Heart left ventricle (tissue), 16 donors: ENCODE results near the gene STK38L. TPM values are rescaled to one million over a fixed set of nuclear protein-coding genes. Genes with fewer than 3 reads are reported as not detected.

Experiments
- ATAC-seq, 4 donors: fragments of 200-7000 bp; cut with Tn5 transposase; one replicate each; pipeline ENCODE4 v1.9.1; 2020 to 2022; ENCODE audit warnings: moderate library complexity in 4 of 4, mild to moderate bottlenecking in 3 of 4, moderate number of reproducible peaks in 1 of 4
- DNase-seq, 5 donors: peaks; one replicate each; pipeline ENCODE4 v3.0.0-alpha.2; 2020
- H3K27ac ChIP-seq, 12 donors: fragments of 200-600 bp; sonication (generic) in 4 of 12; one replicate each; pipeline versions ENCODE4 v1.5.0 to v1.8.0; 2016 to 2022; ENCODE audit warnings: mild to moderate bottlenecking in 2 of 12
- H3K27me3 ChIP-seq, 9 donors: fragments of 200-600 bp; sonication (generic) in 2 of 9; one replicate each; pipeline versions ENCODE4 v1.5.1 to v1.8.0; 2016 to 2022; ENCODE audit warnings: mild to moderate bottlenecking in 3 of 9
- H3K36me3 ChIP-seq, 9 donors: fragments of 200-600 bp; sonication (generic) in 2 of 9; one replicate each; pipeline versions ENCODE4 v1.5.0 to v1.8.0; 2018 to 2022; ENCODE audit warnings: mild to moderate bottlenecking in 2 of 9
- H3K4me1 ChIP-seq, 12 donors: fragments of 200-600 bp; sonication (generic) in 4 of 12; one replicate each; pipeline versions ENCODE4 v1.5.0 to v1.8.0; 2016 to 2022; ENCODE audit warnings: mild to moderate bottlenecking in 3 of 12
- H3K4me3 ChIP-seq, 12 donors: fragments of 200-600 bp; sonication (generic) in 4 of 12; one replicate each; pipeline versions ENCODE4 v1.5.0 to v1.8.0; 2017 to 2022; ENCODE audit warnings: mild to moderate bottlenecking in 9 of 12, moderate library complexity in 4 of 12
- H3K9me3 ChIP-seq, 12 donors: fragments of 200-600 bp; sonication (generic) in 4 of 12; one replicate each; pipeline versions ENCODE4 v1.5.0 to v1.8.0; 2016 to 2022; ENCODE audit warnings: mild to moderate bottlenecking in 1 of 12
- CTCF ChIP-seq, 12 donors: fragments of 200-600 bp; sonication (generic) in 4 of 12; IDR thresholded peaks; one replicate each; pipeline versions ENCODE4 v1.5.0 to v1.8.0; 2018 to 2022; ENCODE audit warnings: antibody characterized with exemption in 12 of 12, mild to moderate bottlenecking in 5 of 12
- POLR2A ChIP-seq, 2 donors: fragments of 450-650 bp; IDR thresholded peaks; one replicate each; pipeline ENCODE4 v1.6.1; 2017; ENCODE audit warnings: antibody characterized with exemption in 2 of 2, mild to moderate bottlenecking in 2 of 2, moderate library complexity in 2 of 2
- WGBS, 4 donors: extraction: QIAGEN DNeasy Blood & Tissue Kit in 2 of 4; methylation state at CpG; one replicate each; pipeline versions ENCODE4 v1.1.5 to v1.1.7; 2013 to 2018; 5-methylcytosine and 5-hydroxymethylcytosine counted together
- intact Hi-C, 10 donors: fragments of 100-400 bp; cut with DNase I; formaldehyde crosslinking; loops; one replicate each; pipeline versions ENCODE4 v1.11.1 to v1.14.2; 2022
- polyA plus RNA-seq, 2 donors: library from polyadenylated mRNA; stranded (reverse); fragments of 200-250 nt; gene quantifications; one replicate each; pipeline ENCODE4 v1.2.3, GENCODE V29; 2013
- total RNA-seq, 9 donors: library from RNA; depleted of rRNA in 2 of 9; stranded (reverse); fragments of >200 nt in 2 of 9; fragmentation: NEBNext Ultra II Directional in 3 of 9; extraction: Animal tissue kit (Norgen Biotek cat#: 25700) in 3 of 9; gene quantifications; one replicate each; pipeline versions ENCODE4 v1.1.0 to v1.2.4, GENCODE V29; 2016 to 2023
- donor health status: ischemic (EF 13 %, LVEDD 7.1; RV severe dilation, severe dysfunction).
- donor health status: healthy with polysubstance abuse.
- donor health status: DM: no; HTN: yes; CAD: no.
- donor health status: DM: no; HTN: no; CAD: no.
- donor health status: ischemic (EF 25% LVEDD 6.9; RV normal size, moderate dysfunction).
- donor health status: ischemic (EF 25% LVEDD 5.7; RV mildly dilated, moderate dysfunction).
- donor health status: healthy.
- donor health status: DM: yes; HTN: yes; CAD: no.
- donor health status: ischemic (EF 35%, LVEDD 5.7; RV mildly dilated, moderate dysfunction).
- donor health status: nonischemic (EF 11% LVEDD 7.7; RV severe dilation, severe dysfunction).
- donor health status: DM: yes; HTN: yes; CAD: no.
- donor health status: PGD.
- donor health status: ischemic (EF 29% LVEDD 5.4; RV normal size, mild dysfunction).
- donor health status: nonischemic (EF 23%, LVEDD 6.1; RV moderate dilation, normal function).

The STK38L gene
- total and polyA plus RNA-seq, 11 donors: 21.1 to 142 (median 55.2) TPM

GRCh38 chr12:27272373-27273028 is 28.4 kb downstream of the STK38L start:
- Histone ChIP-seq H3K4me3 (peak overlapping the region in 1 of 12 donors; percentile 1), H3K36me3 (peaks cover 0 to 4% (median 0%) of the 10 kb centered on the region in 9 donors), H3K9me3 (peaks cover 0 to 10% (median 0%) of the 10 kb centered on the region in 12 donors), H3K4me1 (peaks cover 9 to 71% (median 52%) of the 10 kb centered on the region in 12 donors), H3K27me3 (no peaks in the 10 kb centered on the region), H3K27ac (peak overlapping the region in 11 of 12 donors; percentile 36 to 72 (median 62))
- 18 to 39% (median 28%) methylated on average over 2 of the region's 2 CpGs for WGBS, 4 donors
- intact Hi-C loops: no loop called here
- TF ChIP-seq POLR2A (IDR thresholded peaks at IDR 0.05): no peak
- TF ChIP-seq CTCF (IDR thresholded peaks at IDR 0.05): no peak
- ATAC-seq (peak; percentile 25 to 75 (median 41)), DNase-seq (no peak)

- WGBS, 4 donors: 73 to 80% (median 75%) methylated on average over 5 of the region's 5 CpGs
- DNase-seq (no peak), ATAC-seq (no peak)
- no peak for TF ChIP-seq CTCF (IDR thresholded peaks at IDR 0.05)
- no peak for TF ChIP-seq POLR2A (IDR thresholded peaks at IDR 0.05)
- peaks cover 10 to 77% (median 57%) of the 10 kb centered on the region in 12 donors for H3K4me1 ChIP-seq
- intact Hi-C loops: no loop called here
- no peaks in the 10 kb centered on the region for H3K27me3 ChIP-seq
- no peak overlapping the region for H3K4me3 ChIP-seq
- peaks cover 0 to 4% (median 0%) of the 10 kb centered on the region in 9 donors for H3K36me3 ChIP-seq
- peak overlapping the region in 11 of 12 donors; percentile 23 to 72 (median 62) for H3K27ac ChIP-seq
- H3K9me3 ChIP-seq: peaks cover 0 to 6% (median 0%) of the 10 kb centered on the region in 12 donors
These were observed 29.0 kb downstream of the STK38L start for GRCh38 chr12:27273114-27273513.

- Histone ChIP-seq H3K4me3 (no peak overlapping the region), H3K27me3 (no peaks in the 10 kb centered on the region), H3K27ac (peak overlapping the region in 3 of 12 donors; percentile 1 to 72 (median 21)), H3K9me3 (peaks cover 0 to under 1% (median 0%) of the 10 kb centered on the region in 12 donors), H3K36me3 (peaks cover 0 to 4% (median 0%) of the 10 kb centered on the region in 9 donors), H3K4me1 (peaks cover 10 to 93% (median 66%) of the 10 kb centered on the region in 12 donors)
- 80 to 92% (median 88%) methylated on average over 2 of the region's 2 CpGs for WGBS, 4 donors
- no peak for ATAC-seq
- TF ChIP-seq CTCF (IDR thresholded peaks at IDR 0.05) (no peak), POLR2A (IDR thresholded peaks at IDR 0.05) (no peak)
- intact Hi-C loops: no loop called here
- DNase-seq: no peak
These were observed 30.6 kb downstream of the STK38L start for GRCh38 chr12:27274706-27275105.

- DNase-seq (no peak), ATAC-seq (no peak)
- TF ChIP-seq CTCF (IDR thresholded peaks at IDR 0.05) (no peak), POLR2A (IDR thresholded peaks at IDR 0.05) (no peak)
- Histone ChIP-seq H3K27ac (peak overlapping the region in 4 of 12 donors; percentile 2 to 78 (median 50)), H3K9me3 (no peaks in the 10 kb centered on the region), H3K27me3 (no peaks in the 10 kb centered on the region), H3K4me1 (peaks cover 10 to 94% (median 73%) of the 10 kb centered on the region in 12 donors), H3K4me3 (no peak overlapping the region), H3K36me3 (no peaks in the 10 kb centered on the region)
- 42 to 57% (median 47%) methylated on average over 3 of the region's 3 CpGs for WGBS, 4 donors
- intact Hi-C loops: no loop called here
These were observed 32.2 kb downstream of the STK38L start for GRCh38 chr12:27276275-27276674.
